ENCODE data around the gene CIZ1. TPM values are rescaled to one million over a fixed set of nuclear protein-coding genes. Genes with fewer than 3 reads are reported as not detected.

Gene CIZ1
- total and polyA plus RNA-seq, 10 of the 15 experiments (the other 5 are each of a cell fraction or from before 2014, with no cell fraction given) = 1.8 to 91.6 (median 35.4) TPM

- TF ChIP-seq SMAD1 (IDR thresholded peaks at IDR 0.05; ENCODE audit: low read depth, partially characterized antibody) (no peak), IKZF2 (IDR thresholded peaks at IDR 0.05) (no peak), SREBF2 (IDR thresholded peaks at IDR 0.05; ENCODE audit: low read length) (no peak), CREM (IDR thresholded peaks at IDR 0.05; ENCODE audit: low read depth) (peak; percentile 29; the same call in 1 of the 2 replicates), HDAC2 (IDR thresholded peaks at IDR 0.05) (no peak), NFYB (IDR thresholded peaks at IDR 0.05; ENCODE audit: insufficient read depth, low read depth, low read length) (no peak)
- TF ChIP-seq, protein P1, sequence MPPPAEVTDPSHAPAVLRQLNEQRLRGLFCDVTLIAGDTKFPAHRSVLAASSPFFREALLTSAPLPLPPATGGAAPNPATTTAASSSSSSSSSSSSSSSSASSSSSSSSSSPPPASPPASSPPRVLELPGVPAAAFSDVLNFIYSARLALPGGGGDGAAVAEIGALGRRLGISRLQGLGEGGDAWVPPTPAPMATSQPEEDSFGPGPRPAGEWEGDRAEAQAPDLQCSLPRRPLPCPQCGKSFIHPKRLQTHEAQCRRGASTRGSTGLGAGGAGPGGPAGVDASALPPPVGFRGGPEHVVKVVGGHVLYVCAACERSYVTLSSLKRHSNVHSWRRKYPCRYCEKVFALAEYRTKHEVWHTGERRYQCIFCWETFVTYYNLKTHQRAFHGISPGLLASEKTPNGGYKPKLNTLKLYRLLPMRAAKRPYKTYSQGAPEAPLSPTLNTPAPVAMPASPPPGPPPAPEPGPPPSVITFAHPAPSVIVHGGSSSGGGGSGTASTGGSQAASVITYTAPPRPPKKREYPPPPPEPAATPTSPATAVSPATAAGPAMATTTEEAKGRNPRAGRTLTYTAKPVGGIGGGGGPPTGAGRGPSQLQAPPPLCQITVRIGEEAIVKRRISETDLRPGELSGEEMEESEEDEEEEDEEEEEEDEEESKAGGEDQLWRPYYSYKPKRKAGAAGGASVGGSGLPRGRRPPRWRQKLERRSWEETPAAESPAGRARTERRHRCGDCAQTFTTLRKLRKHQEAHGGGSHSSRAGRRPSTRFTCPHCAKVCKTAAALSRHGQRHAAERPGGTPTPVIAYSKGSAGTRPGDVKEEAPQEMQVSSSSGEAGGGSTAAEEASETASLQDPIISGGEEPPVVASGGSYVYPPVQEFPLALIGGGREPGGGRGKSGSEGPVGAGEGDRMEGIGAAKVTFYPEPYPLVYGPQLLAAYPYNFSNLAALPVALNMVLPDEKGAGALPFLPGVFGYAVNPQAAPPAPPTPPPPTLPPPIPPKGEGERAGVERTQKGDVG (CRISPR knock-in tag; IDR thresholded peaks at IDR 0.05) = no peak
These were observed 27.4 kb upstream of the CIZ1 start (continued) for GRCh38 chr9:128218518-128219389.

DNA sequence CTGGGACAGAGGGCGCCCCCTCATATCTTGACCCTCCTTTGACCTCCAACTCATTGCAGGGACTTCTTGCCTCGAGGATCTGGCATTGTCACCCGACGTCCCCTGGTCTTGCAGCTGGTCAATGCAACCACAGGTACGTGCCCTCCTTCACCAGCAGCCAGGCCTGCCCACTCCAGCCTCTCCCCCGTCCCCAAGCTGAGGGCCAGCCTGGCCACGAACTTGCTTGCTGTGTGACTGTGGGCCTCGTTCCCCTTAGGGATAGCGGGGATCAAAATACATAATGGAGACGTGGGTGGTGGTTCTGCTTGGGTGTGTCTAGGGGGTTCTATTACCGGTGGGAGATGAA is 26.8 kb upstream of the CIZ1 start:
- Histone ChIP-seq H3K27me3 (replicated peaks in 1 of 2; ENCODE audit: control insufficient read depth in 2 of 2, insufficient read depth in 2 of 2, low read length in 1 of 2) (no peaks in the 10 kb centered on the region; a peak in 1 of 4 replicates), H3K9ac (ENCODE audit: control insufficient read depth, insufficient read depth, low read length) (0 out of 2 replicates have a peak overlapping the region, but pooled peaks have one; percentile 13), H3K79me2 (ENCODE audit: control insufficient read depth, insufficient read depth, low read length) (no peaks in the 10 kb centered on the region), H3K4me1 (ENCODE audit: control insufficient read depth, insufficient read depth, low read length) (peaks cover 5% of the 10 kb centered on the region; the same call in 1 of the 2 replicates), H3K27ac (ENCODE audit: control insufficient read depth, insufficient read depth) (no peak overlapping the region), H3K36me3 (ENCODE audit: control insufficient read depth in 2 of 2, insufficient read depth in 2 of 2, low read length in 1 of 2) (no peaks in the 10 kb centered on the region), H3K9me3 (replicated peaks; ENCODE audit: control insufficient read depth, insufficient read depth, low read length) (no peaks in the 10 kb centered on the region), H3K4me2 (ENCODE audit: control insufficient read depth, insufficient read depth) (peak overlapping the region; percentile 85), H3K4me3 (peak overlapping the region; percentile 52; the same call in 1 of the 2 replicates), H4K20me1 (ENCODE audit: control insufficient read depth, insufficient read depth) (no peaks in the 10 kb centered on the region), H2AFZ (ENCODE audit: control insufficient read depth, low read depth, low read length) (peak overlapping the region; percentile 79)
- no peak for TF ChIP-seq ZBTB40 (IDR thresholded peaks at IDR 0.05; ENCODE audit: borderline replicate concordance)
- TF ChIP-seq, protein P2, sequence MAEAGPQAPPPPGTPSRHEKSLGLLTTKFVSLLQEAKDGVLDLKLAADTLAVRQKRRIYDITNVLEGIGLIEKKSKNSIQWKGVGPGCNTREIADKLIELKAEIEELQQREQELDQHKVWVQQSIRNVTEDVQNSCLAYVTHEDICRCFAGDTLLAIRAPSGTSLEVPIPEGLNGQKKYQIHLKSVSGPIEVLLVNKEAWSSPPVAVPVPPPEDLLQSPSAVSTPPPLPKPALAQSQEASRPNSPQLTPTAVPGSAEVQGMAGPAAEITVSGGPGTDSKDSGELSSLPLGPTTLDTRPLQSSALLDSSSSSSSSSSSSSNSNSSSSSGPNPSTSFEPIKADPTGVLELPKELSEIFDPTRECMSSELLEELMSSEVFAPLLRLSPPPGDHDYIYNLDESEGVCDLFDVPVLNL (IDR thresholded peaks at IDR 0.05; ENCODE audit: low read depth, low read length) = no peak
- TF ChIP-seq MTA3 (IDR thresholded peaks at IDR 0.05; ENCODE audit: borderline replicate concordance, low read length) = no peak
- TF ChIP-seq EZH2 (IDR thresholded peaks at IDR 0.05; ENCODE audit: borderline replicate concordance, control insufficient read depth, low read depth, low read length) = no peak
- TF ChIP-seq LARP7 (IDR thresholded peaks at IDR 0.05) = no peak
- no peak for TF ChIP-seq RBBP5 (conservative IDR thresholded peaks at IDR 0.05)
- SMC1A ChIA-PET (ENCODE audit: uncharacterized antibody, unreplicated experiment) = no interaction called here
- POLR2A ChIA-PET = interaction anchor here (0.6 kb wide), 1 partner anchor 83 kb away, joined by 8 read pairs; no protein-coding TSS in a partner anchor
- no peak for DNase-seq (ENCODE audit: low read depth, low spot score)
- RAD21 ChIA-PET (ENCODE audit: unreplicated experiment) = interaction anchor here (0.5 kb wide), 1 partner anchor 95 kb away, joined by 3 read pairs; no protein-coding TSS in a partner anchor
- 32% methylated on average over 11 of the region's 11 CpGs for WGBS (ENCODE audit: insufficient coverage, insufficient replicate concordance, low lambda C conversion rate, missing lambda C conversion rate)
- no peak for FAIRE-seq
- in situ Hi-C loops (cut with MboI) = no loop called here
- intact Hi-C loops (cut with micrococcal nuclease; ENCODE audit: unreplicated experiment) = no loop called here
- ATAC-seq = no peak
- BruUV-seq (replicated peaks) = no TSS peak
- CTCF ChIA-PET = no interaction called here
